Suprapubic skin (tissue), 4 donors: Measurements from ENCODE around the gene FOXQ1. TPM values are rescaled to one million over a fixed set of nuclear protein-coding genes. Genes with fewer than 3 reads are reported as not detected.

ENCODE experiments used
- DNase-seq, 2 donors: peaks; one replicate each; pipeline ENCODE4 v3.0.0-alpha.2; 2019; ENCODE audit warnings: low spot score in 2 of 2
- H3K27ac ChIP-seq: fragments of 200-600 bp; sonication (generic); one replicate; pipeline ENCODE4 v1.5.1; 2019
- H3K27me3 ChIP-seq: fragments of 200-600 bp; sonication (generic); one replicate; pipeline ENCODE4 v1.5.1; 2019
- H3K36me3 ChIP-seq: fragments of 200-600 bp; sonication (generic); one replicate; pipeline ENCODE4 v1.5.1; 2019
- H3K4me1 ChIP-seq: fragments of 200-600 bp; sonication (generic); one replicate; pipeline ENCODE4 v1.5.1; 2019
- H3K4me3 ChIP-seq: fragments of 200-600 bp; sonication (generic); one replicate; pipeline ENCODE4 v1.5.1; 2019; ENCODE audit warnings: mild to moderate bottlenecking
- H3K9me3 ChIP-seq: fragments of 200-600 bp; sonication (generic); one replicate; pipeline ENCODE4 v1.5.1; 2019
- CTCF ChIP-seq, 2 donors: fragments of 200-600 bp in 1 of 2; fragments of 450-650 bp in 1 of 2; sonication (generic) in 1 of 2; IDR thresholded peaks; one replicate each; pipeline ENCODE4 v1.5.1; 2016 to 2019; ENCODE audit warnings: antibody characterized with exemption in 2 of 2, mild to moderate bottlenecking in 1 of 2, moderate library complexity in 1 of 2
- EP300 ChIP-seq: sonication (generic); formaldehyde crosslinking; IDR thresholded peaks from one replicate; pipeline ENCODE4 v1.6.1; 2017; ENCODE audit warnings: antibody characterized with exemption
- POLR2A ChIP-seq, 2 donors: fragments of 450-650 bp; IDR thresholded peaks; one replicate each; pipeline ENCODE4 v1.6.1; 2017; ENCODE audit warnings: antibody characterized with exemption in 2 of 2, mild to moderate bottlenecking in 2 of 2, moderate library complexity in 2 of 2
- POLR2AphosphoS5 ChIP-seq, 3 donors: sonication (generic); formaldehyde crosslinking; IDR thresholded peaks; one replicate each; pipeline ENCODE4 v1.6.1; 2017; ENCODE audit warnings: antibody characterized with exemption in 3 of 3
- WGBS: methylation state at CpG from one replicate; pipeline ENCODE4 v1.1.5; 2018; 5-methylcytosine and 5-hydroxymethylcytosine counted together
- total RNA-seq, 4 donors: library from RNA; depleted of rRNA; stranded (reverse); fragments of >200 nt; gene quantifications; one replicate each; pipeline ENCODE4 v1.1.0, GENCODE V29; 2016

FOXQ1 gene
- total RNA-seq, 4 donors from 2014 or later: 45.4 to 101 (median 80.0) TPM

DNA sequence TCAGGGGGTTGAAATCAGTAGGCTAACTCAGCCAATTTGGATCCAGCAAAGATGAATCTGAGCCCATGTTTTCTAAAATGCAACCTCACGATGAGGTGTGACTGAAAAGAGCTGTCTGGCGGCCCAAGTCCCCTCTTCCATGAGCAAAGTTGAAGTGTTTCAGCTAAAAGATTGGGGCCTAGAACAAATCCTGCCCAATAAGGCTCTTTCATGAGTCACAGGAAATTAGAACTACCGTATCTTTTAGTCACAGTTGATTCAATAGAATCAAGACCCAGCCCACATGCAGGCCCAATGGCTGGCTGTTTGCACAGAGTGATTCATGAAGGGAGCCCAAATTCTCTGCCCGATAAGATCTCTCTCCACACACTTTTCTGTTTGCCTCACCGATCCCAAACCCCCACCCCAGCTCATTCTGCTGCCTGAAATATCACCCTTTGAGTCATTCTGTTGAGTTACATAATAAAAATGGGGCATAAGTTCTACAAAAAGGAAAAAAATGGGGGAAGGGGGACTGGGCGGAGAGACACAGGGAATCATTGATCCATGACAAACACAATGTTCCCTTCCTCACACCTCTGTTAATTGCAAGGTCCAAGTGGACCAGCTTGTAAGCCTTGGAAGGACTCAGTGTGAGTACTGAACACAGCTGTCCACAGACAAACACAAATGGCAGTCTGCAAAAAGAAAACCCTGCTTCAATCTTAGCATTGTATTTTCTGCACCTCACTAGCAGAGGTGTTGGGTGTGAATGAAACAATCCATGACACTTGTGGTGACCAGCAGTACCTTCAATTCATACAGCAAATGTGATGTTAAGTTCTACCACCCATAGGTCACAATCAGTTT, 13.8 kb downstream of the FOXQ1 start:
- Histone ChIP-seq H3K36me3 (no peaks in the 10 kb centered on the region), H3K27ac (no peak overlapping the region), H3K4me1 (peaks cover 17% of the 10 kb centered on the region), H3K9me3 (no peaks in the 10 kb centered on the region), H3K27me3 (peaks cover 2% of the 10 kb centered on the region), H3K4me3 (no peak overlapping the region)
- WGBS: 71% methylated on average over 6 of the region's 6 CpGs
- TF ChIP-seq POLR2A (IDR thresholded peaks at IDR 0.05): no peak
- no peak for TF ChIP-seq EP300
- no peak for TF ChIP-seq CTCF (IDR thresholded peaks at IDR 0.05)
- no peak for DNase-seq

DNA sequence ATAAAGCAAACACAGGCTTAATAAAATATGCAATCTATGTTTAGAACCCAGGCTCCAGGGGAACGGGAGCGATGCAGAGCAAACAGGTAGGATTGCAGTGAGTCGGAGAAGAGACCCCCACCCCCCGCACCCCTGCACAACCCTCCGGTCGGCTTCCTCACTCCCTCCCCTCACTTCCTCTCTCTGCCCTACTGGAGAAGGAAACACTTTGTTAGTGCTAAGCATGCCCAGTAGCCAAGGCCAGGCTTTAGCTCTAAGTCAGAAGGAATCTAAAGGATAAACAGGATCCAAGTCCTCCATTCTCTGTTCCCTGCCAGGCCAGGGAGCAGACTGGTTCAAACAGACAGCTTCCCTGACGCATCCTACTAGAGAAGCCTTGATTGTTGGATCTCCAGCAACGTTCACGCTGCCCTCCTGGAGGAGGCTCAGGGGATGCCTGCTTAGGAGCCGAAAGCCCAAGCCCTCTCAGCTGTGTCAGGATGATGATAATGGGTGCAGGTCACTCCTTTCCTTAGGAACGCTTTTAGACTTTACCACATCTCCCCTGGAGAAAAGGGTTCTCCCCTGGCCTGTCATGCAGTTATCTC, 14.7 kb downstream of the FOXQ1 start:
- no peak for TF ChIP-seq EP300
- TF ChIP-seq POLR2A (IDR thresholded peaks at IDR 0.05): no peak
- no peak for TF ChIP-seq CTCF (IDR thresholded peaks at IDR 0.05)
- no peak for TF ChIP-seq POLR2AphosphoS5 (IDR thresholded peaks at IDR 0.05)
- Histone ChIP-seq H3K27me3 (peaks cover 2% of the 10 kb centered on the region), H3K4me1 (peaks cover 15% of the 10 kb centered on the region), H3K9me3 (no peaks in the 10 kb centered on the region), H3K36me3 (no peaks in the 10 kb centered on the region), H3K4me3 (no peak overlapping the region), H3K27ac (no peak overlapping the region)
- 71% methylated on average over 11 of the region's 11 CpGs for WGBS
- no peak for DNase-seq

- Histone ChIP-seq H3K9me3 (no peaks in the 10 kb centered on the region), H3K4me3 (no peak overlapping the region)
- WGBS: 86% methylated on average over 8 of the region's 8 CpGs
Measured at GRCh38 chr6:1327630-1328029, 15.7 kb downstream of the FOXQ1 start.

DNA sequence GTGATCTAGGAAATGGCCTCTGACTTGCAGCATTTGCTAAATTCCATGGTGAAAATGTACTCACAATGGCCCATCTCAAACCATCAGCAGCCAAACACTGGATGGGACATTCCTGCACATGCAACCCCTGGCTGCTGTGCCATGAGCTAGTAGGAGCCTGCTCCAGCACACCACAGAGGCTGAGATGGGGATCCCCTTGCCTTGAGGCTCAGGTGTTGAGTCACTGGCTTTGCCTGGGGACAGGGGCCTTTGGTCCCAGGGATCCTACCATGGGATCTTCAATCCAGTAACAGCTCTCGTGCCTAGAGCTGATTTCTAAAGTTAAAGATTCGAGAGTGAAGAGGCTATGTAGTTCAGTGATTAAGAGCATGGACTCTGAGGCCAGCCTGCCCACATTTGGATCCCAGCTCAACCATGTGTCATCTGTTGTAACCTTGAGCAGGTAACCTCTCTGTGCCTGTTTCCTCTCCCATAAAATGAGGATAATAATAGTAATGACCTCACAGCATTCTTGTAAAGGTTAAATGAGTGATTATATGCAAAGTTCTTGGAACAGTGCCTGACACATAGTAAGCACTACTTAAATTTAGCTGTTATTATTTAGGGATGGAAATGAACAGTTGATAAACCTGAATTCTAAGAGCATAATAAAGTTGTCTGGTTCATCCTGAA, 16.4 kb downstream of the FOXQ1 start:
- H3K27ac ChIP-seq: no peak overlapping the region
- TF ChIP-seq CTCF (IDR thresholded peaks at IDR 0.05): no peak
- no peak for TF ChIP-seq POLR2AphosphoS5 (IDR thresholded peaks at IDR 0.05)
- TF ChIP-seq POLR2A (IDR thresholded peaks at IDR 0.05): no peak
- TF ChIP-seq EP300: no peak
- 55% methylated on average over 2 of the region's 2 CpGs for WGBS
- no peaks in the 10 kb centered on the region for H3K4me1 ChIP-seq
- peaks cover 2% of the 10 kb centered on the region for H3K27me3 ChIP-seq
- no peaks in the 10 kb centered on the region for H3K36me3 ChIP-seq
- DNase-seq: no peak
- no peaks in the 10 kb centered on the region for H3K9me3 ChIP-seq
- H3K4me3 ChIP-seq: no peak overlapping the region

More at GRCh38 chr6:1327630-1328029, 15.7 kb downstream of the FOXQ1 start:
- no peaks in the 10 kb centered on the region for H3K36me3 ChIP-seq
- peaks cover 5% of the 10 kb centered on the region for H3K4me1 ChIP-seq
- TF ChIP-seq POLR2A (IDR thresholded peaks at IDR 0.05) (no peak), CTCF (IDR thresholded peaks at IDR 0.05) (no peak), EP300 (no peak), POLR2AphosphoS5 (IDR thresholded peaks at IDR 0.05) (no peak)
- no peak overlapping the region for H3K27ac ChIP-seq
- no peak for DNase-seq
- peaks cover 2% of the 10 kb centered on the region for H3K27me3 ChIP-seq

- H3K4me3 ChIP-seq: no peak overlapping the region
- H3K4me1 ChIP-seq: peaks cover 7% of the 10 kb centered on the region
- no peaks in the 10 kb centered on the region for H3K9me3 ChIP-seq
- DNase-seq: no peak
- TF ChIP-seq CTCF (IDR thresholded peaks at IDR 0.05) (no peak), POLR2A (IDR thresholded peaks at IDR 0.05) (no peak)
- no peaks in the 10 kb centered on the region for H3K36me3 ChIP-seq
- peaks cover 2% of the 10 kb centered on the region for H3K27me3 ChIP-seq
- H3K27ac ChIP-seq: no peak overlapping the region
Measured at GRCh38 chr6:1329708-1330107, 17.8 kb downstream of the FOXQ1 start.
